PC-3 (cell line): ENCODE results near the gene ABTB2. TPM values are rescaled to one million over a fixed set of nuclear protein-coding genes. Genes with fewer than 3 reads are reported as not detected.
A peak's percentile ranks its signal among the peaks of the same experiment; 100 is the strongest.

Source experiments
- ATAC-seq: fragments of 200-7000 bp; cut with Tn5 transposase; 2 replicates; pipeline ENCODE4 v1.9.1; 2020; ENCODE audit warnings: mild to moderate bottlenecking, moderate library complexity
- BruUV-seq: library from RNA; stranded (reverse); fragments of 400-500 nt; replicated peaks from 2 replicates; lab custom pipeline; 2021; lab: Mats Ljungman, UMichigan
- CTCF ChIA-PET: fragments of 300-600 bp; sonication (Branson Sonifier 250); formaldehyde crosslinking; loops from one replicate; lab custom pipeline; 2022; ENCODE audit warnings: antibody characterized with exemption; lab: Charles Lee
- POLR2A ChIA-PET: fragments of 300-600 bp; sonication (Branson Sonifier 250); formaldehyde crosslinking; loops from one replicate; lab custom pipeline; 2022; ENCODE audit warnings: antibody characterized with exemption; ENCODE audit not compliant: unreplicated experiment; lab: Charles Lee
- DNase-seq: peaks from one replicate; pipeline ENCODE4 v3.0.0-alpha.2; 2015
- H2AFZ ChIP-seq: fragments of 300-600 bp; sonication (generic); 2 replicates; pipeline ENCODE4 v1.6.0; 2016; ENCODE audit warnings: antibody characterized with exemption, low read length
- H3F3A ChIP-seq: fragments of 300-600 bp; sonication (generic); one replicate; pipeline ENCODE4 v1.6.0; 2017; ENCODE audit warnings: antibody characterized with exemption, low read length, control low read depth, mild to moderate bottlenecking; ENCODE audit not compliant: unreplicated experiment
- H3K27ac ChIP-seq: fragments of 300-600 bp; sonication (generic); 2 replicates; pipeline ENCODE4 v1.5.1; 2016; ENCODE audit warnings: mild to moderate bottlenecking, low read length
- H3K27me3 ChIP-seq: fragments of 300-600 bp; sonication (generic); 2 replicates; pipeline ENCODE4 v1.6.1; 2016; ENCODE audit warnings: low read length, mixed read lengths
- H3K36me3 ChIP-seq: fragments of 300-600 bp; sonication (generic); 2 replicates; pipeline ENCODE4 v1.6.1; 2016; ENCODE audit warnings: low read depth, mixed run types, low read length, mixed read lengths
- H3K4me1 ChIP-seq: fragments of 300-600 bp; sonication (generic); 2 replicates; pipeline ENCODE4 v1.5.1; 2016; ENCODE audit warnings: low read length; ENCODE audit not compliant: insufficient read depth
- H3K4me2 ChIP-seq: fragments of 300-600 bp; sonication (generic); 2 replicates; pipeline ENCODE4 v1.6.0; 2016; ENCODE audit warnings: low read length
- H3K4me3 ChIP-seq: fragments of 300-600 bp; sonication (generic); 2 replicates; pipeline ENCODE4 v1.5.1; 2016; ENCODE audit warnings: mild to moderate bottlenecking, low read length, mixed read lengths
- H3K79me2 ChIP-seq: fragments of 300-600 bp; sonication (generic); 2 replicates; pipeline ENCODE4 v1.6.1; 2017; ENCODE audit warnings: low read length, mixed read lengths
- H3K9ac ChIP-seq: fragments of 300-600 bp; sonication (generic); 2 replicates; pipeline ENCODE4 v1.6.0; 2016; ENCODE audit warnings: mild to moderate bottlenecking, low read length
- H3K9me2 ChIP-seq: fragments of 300-600 bp; sonication (generic); replicated peaks from 2 replicates; pipeline ENCODE4 v1.6.1; 2016; ENCODE audit warnings: mixed run types, low read length, mixed read lengths
- H3K9me3 ChIP-seq: fragments of 300-600 bp; sonication (generic); 2 replicates; pipeline ENCODE4 v1.6.1; 2016; ENCODE audit warnings: low read length, mixed read lengths
- H4K20me1 ChIP-seq: fragments of 300-600 bp; sonication (generic); 2 replicates; pipeline ENCODE4 v1.6.1; 2016; ENCODE audit warnings: low read length, mixed read lengths
- EZH2 ChIP-seq: fragments of 300-600 bp; sonication (generic); IDR thresholded peaks from one replicate; pipeline ENCODE4 v1.6.1; 2017; ENCODE audit warnings: antibody characterized with exemption, mild to moderate bottlenecking, low read length; ENCODE audit not compliant: unreplicated experiment
- EZH2phosphoT487 ChIP-seq: fragments of 300-600 bp; sonication (generic); IDR thresholded peaks from 2 replicates; pipeline ENCODE4 v1.6.1; 2018; ENCODE audit warnings: mild to moderate bottlenecking, antibody characterized with exemption, low read length, borderline replicate concordance
- intact Hi-C: fragments of 100-400 bp; cut with micrococcal nuclease; formaldehyde crosslinking; loops from 2 replicates; pipeline ENCODE4 v1.9.0; 2023
- total RNA-seq: library from RNA; depleted of rRNA; stranded (reverse); fragments of >200 nt; gene quantifications from 2 replicates; pipeline ENCODE4 v1.2.3, GENCODE V29; 2014
- TF ChIP-seq, protein P1 (sequence below): fragments of 300-600 bp; sonication (generic); conservative IDR thresholded peaks from 2 replicates; pipeline ENCODE4 v1.5.1; 2017; ENCODE audit warnings: antibody characterized with exemption, low read depth, mild to moderate bottlenecking, low read length

The ABTB2 gene
- total RNA-seq, 1 experiment from 2014 or later = 5.2 TPM

DNA sequence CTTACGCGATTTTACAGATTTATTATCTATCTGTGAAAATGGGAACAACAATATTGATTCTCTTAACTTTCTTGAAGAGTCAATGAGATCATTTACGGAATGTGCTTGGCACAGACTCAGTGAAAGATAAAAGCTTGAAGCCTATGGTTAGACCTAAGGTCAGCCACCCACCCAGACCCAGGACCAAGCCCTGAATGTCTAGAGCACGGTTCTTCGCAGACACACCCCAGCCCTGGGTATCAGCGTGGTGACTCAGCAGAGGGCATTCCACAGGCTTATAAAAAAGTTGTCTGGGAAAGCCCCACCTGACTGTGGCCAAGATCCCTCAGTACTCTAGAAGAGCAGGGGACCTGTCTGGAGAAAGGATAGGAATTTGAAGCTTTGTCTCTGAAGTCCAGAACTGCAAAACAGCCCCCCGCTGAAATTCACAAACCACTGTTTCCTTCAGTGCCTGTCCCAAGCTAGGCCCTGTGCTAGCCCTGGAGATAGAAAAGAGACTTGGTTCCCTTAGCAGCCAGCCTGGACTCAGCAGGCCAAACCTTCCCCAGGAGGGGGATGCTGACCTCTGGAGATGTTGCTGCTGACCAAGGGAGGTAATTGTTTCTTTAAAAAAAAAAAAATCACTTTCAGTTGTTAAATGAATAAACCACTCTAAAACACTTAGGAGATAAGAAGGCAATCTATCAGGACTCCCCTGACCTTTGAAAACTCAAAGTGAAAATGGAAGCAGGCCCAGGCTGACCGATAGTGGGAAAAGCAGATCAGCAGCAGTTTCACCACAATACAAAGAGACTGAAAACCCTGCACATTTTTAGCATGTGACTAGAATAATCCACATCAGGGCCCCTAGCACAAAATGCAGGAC is 114.0 kb downstream of the ABTB2 start:
- ChIA-PET POLR2A (no interaction called here), CTCF (no interaction called here)
- H3K9me3 ChIP-seq = no peaks in the 10 kb centered on the region
- no peaks in the 10 kb centered on the region for H3K27me3 ChIP-seq
- no peak overlapping the region for H2AFZ ChIP-seq
- 0 out of 2 replicates have a peak, but pooled peaks cover 8% of the 10 kb centered on the region for H3K79me2 ChIP-seq
- intact Hi-C loops = no loop called here
- peak overlapping the region; percentile 25; the same call in 1 of the 2 replicates for H3K9ac ChIP-seq
- peaks cover 42% of the 10 kb centered on the region for H3K4me1 ChIP-seq
- H3K4me3 ChIP-seq = 0 out of 2 replicates have a peak overlapping the region, but pooled peaks have one; percentile 19
- peak overlapping the region; percentile 69 for H3K27ac ChIP-seq
- H3K9me2 ChIP-seq = no peaks in the 10 kb centered on the region
- TF ChIP-seq, protein P1, sequence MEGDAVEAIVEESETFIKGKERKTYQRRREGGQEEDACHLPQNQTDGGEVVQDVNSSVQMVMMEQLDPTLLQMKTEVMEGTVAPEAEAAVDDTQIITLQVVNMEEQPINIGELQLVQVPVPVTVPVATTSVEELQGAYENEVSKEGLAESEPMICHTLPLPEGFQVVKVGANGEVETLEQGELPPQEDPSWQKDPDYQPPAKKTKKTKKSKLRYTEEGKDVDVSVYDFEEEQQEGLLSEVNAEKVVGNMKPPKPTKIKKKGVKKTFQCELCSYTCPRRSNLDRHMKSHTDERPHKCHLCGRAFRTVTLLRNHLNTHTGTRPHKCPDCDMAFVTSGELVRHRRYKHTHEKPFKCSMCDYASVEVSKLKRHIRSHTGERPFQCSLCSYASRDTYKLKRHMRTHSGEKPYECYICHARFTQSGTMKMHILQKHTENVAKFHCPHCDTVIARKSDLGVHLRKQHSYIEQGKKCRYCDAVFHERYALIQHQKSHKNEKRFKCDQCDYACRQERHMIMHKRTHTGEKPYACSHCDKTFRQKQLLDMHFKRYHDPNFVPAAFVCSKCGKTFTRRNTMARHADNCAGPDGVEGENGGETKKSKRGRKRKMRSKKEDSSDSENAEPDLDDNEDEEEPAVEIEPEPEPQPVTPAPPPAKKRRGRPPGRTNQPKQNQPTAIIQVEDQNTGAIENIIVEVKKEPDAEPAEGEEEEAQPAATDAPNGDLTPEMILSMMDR = no peak
- no peak for TF ChIP-seq EZH2
- TF ChIP-seq EZH2phosphoT487 = no peak
- BruUV-seq = no TSS peak
- H3K4me2 ChIP-seq = peak overlapping the region; percentile 66
- no peaks in the 10 kb centered on the region for H3K36me3 ChIP-seq
- no peaks in the 10 kb centered on the region for H4K20me1 ChIP-seq
- ATAC-seq (peak; percentile 98), DNase-seq (peak; percentile 87)
- no peaks in the 10 kb centered on the region for H3F3A ChIP-seq

DNA sequence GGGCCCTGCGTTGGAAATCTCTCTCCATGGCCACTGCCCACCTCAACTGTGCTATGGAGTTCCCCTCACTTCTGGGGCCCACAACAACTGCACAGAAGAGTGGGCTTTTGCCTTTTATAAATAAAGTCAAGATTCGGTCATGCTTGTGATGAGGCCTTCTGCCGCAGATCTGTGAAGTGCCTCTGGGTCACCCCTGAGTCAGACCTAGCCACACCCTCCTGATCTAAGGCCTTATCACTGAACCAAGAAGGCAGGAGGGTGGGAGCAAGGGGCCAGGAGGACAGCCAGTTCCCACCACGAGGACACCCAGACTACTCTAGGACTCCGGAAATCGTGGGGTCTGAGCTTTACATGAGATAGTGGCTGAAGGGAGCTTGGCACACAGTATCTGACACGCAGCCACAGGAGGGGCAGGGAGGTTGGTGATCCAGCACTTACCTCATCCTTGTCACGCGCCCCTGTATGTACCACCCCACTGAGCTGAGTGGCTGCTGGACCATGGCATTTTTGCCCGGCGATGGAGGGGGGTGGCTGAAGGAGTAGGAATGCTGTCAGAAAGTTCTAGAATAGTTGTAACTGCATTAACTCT is 115.7 kb downstream of the ABTB2 start:
- intact Hi-C loops = no loop called here
- H3K4me1 ChIP-seq = peaks cover 42% of the 10 kb centered on the region

DNA sequence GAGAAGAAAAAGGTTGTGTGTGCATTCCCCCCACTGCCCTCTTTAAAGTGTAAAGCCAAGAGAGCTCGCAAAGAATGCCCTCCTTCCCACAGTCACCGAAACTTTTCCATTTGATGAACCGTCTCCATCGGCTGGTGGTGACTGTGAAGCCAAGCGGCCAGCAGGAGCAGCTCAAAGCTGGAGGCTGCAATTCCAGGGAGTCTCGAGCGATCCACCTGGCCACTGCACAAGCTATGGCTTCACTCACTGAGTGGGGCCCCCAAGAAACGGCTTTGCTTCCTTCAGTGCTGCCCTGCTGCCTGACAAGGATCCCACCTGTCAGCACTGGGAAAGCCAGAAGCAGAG is 117.7 kb downstream of the ABTB2 start:
- Histone ChIP-seq H2AFZ (no peak overlapping the region), H3K4me1 (peaks cover 33% of the 10 kb centered on the region), H3K4me3 (no peak overlapping the region), H3K36me3 (no peaks in the 10 kb centered on the region), H4K20me1 (no peaks in the 10 kb centered on the region), H3F3A (no peaks in the 10 kb centered on the region), H3K79me2 (peaks cover 8% of the 10 kb centered on the region; the same call in 1 of the 2 replicates), H3K27ac (no peak overlapping the region), H3K9me3 (no peaks in the 10 kb centered on the region), H3K27me3 (no peaks in the 10 kb centered on the region), H3K9me2 (no peaks in the 10 kb centered on the region), H3K4me2 (no peak overlapping the region), H3K9ac (no peak overlapping the region)
- no peak for TF ChIP-seq EZH2phosphoT487
- TF ChIP-seq, protein P1 = no peak
- TF ChIP-seq EZH2 = no peak
- intact Hi-C loops = no loop called here
- no TSS peak for BruUV-seq
- DNase-seq (no peak), ATAC-seq (no peak)
- ChIA-PET CTCF (no interaction called here), POLR2A (no interaction called here)

More for the DNA sequence above, 115.7 kb downstream of the ABTB2 start:
- Histone ChIP-seq H3K9me2 (no peaks in the 10 kb centered on the region), H3K4me3 (no peak overlapping the region), H3K27ac (peak overlapping the region; percentile 69; the same call in 1 of the 2 replicates), H3K79me2 (0 out of 2 replicates have a peak, but pooled peaks cover 5% of the 10 kb centered on the region), H3K27me3 (no peaks in the 10 kb centered on the region), H3K9me3 (no peaks in the 10 kb centered on the region), H2AFZ (no peak overlapping the region), H3F3A (no peaks in the 10 kb centered on the region), H3K36me3 (no peaks in the 10 kb centered on the region), H4K20me1 (no peaks in the 10 kb centered on the region), H3K9ac (no peak overlapping the region), H3K4me2 (peak overlapping the region; percentile 22; the same call in 1 of the 2 replicates)
- CTCF ChIA-PET = interaction anchor here (0.9 kb wide), 1 partner anchor 67 kb away, joined by 3 read pairs; no protein-coding TSS in a partner anchor
- POLR2A ChIA-PET = no interaction called here
- ATAC-seq (peak; percentile 29), DNase-seq (no peak)
- TF ChIP-seq EZH2 = no peak
- BruUV-seq = no TSS peak
